PC-3 (cell line): ENCODE data around the gene MYOF.

Experiments
- EZH2 ChIP-seq: fragments of 300-600 bp; sonication (generic); IDR thresholded peaks from one replicate; pipeline ENCODE4 v1.6.1; 2017; ENCODE audit warnings: antibody characterized with exemption, mild to moderate bottlenecking, low read length; ENCODE audit not compliant: unreplicated experiment
- TF ChIP-seq, protein P1 (sequence below): fragments of 300-600 bp; sonication (generic); conservative IDR thresholded peaks from 2 replicates; pipeline ENCODE4 v1.5.1; 2017; ENCODE audit warnings: antibody characterized with exemption, low read depth, mild to moderate bottlenecking, low read length

GRCh38 chr10:93447970-93448369 lies 34.2 kb downstream of the MYOF start:
- TF ChIP-seq, protein P1, sequence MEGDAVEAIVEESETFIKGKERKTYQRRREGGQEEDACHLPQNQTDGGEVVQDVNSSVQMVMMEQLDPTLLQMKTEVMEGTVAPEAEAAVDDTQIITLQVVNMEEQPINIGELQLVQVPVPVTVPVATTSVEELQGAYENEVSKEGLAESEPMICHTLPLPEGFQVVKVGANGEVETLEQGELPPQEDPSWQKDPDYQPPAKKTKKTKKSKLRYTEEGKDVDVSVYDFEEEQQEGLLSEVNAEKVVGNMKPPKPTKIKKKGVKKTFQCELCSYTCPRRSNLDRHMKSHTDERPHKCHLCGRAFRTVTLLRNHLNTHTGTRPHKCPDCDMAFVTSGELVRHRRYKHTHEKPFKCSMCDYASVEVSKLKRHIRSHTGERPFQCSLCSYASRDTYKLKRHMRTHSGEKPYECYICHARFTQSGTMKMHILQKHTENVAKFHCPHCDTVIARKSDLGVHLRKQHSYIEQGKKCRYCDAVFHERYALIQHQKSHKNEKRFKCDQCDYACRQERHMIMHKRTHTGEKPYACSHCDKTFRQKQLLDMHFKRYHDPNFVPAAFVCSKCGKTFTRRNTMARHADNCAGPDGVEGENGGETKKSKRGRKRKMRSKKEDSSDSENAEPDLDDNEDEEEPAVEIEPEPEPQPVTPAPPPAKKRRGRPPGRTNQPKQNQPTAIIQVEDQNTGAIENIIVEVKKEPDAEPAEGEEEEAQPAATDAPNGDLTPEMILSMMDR, result no peak
- TF ChIP-seq EZH2, result no peak
